Measurements from ENCODE around the gene SYTL1.

Gene SYTL1

GRCh38 chr1:27318136-27318535 is 23.7 kb upstream of the SYTL1 start:
- no peak for TF ChIP-seq CTCF (IDR thresholded peaks at IDR 0.05; ENCODE audit: insufficient read depth, low read depth, low read length, missing control alignments)
- no peak overlapping the region for H3K4me3 ChIP-seq (ENCODE audit: low read length)
- no peak for DNase-seq (ENCODE audit: low read depth)

DNA sequence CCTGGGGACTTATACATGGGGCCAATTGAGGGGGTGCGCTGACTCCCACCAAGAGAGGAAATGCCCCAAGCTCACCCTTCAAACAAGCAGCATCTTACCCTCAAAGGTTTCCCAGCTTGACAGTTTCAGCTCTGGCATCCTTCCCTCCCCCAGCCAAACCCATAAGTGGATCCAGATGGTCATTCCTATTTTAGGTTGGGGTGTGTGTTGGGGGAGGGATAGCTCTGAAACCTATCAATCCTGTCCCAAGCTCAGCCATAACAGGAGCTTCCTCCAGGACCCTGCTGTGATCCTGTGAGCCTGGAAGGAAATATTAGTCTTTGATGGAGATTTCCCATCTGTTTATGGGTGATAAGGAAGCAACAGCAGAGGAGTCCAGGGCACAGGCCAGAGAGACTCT is 23.2 kb upstream of the SYTL1 start:
- H3K4me3 ChIP-seq (ENCODE audit: low read length), result no peak overlapping the region
- no peak for TF ChIP-seq CTCF (IDR thresholded peaks at IDR 0.05; ENCODE audit: insufficient read depth, low read depth, low read length, missing control alignments)
- DNase-seq (ENCODE audit: low read depth), result no peak

DNA sequence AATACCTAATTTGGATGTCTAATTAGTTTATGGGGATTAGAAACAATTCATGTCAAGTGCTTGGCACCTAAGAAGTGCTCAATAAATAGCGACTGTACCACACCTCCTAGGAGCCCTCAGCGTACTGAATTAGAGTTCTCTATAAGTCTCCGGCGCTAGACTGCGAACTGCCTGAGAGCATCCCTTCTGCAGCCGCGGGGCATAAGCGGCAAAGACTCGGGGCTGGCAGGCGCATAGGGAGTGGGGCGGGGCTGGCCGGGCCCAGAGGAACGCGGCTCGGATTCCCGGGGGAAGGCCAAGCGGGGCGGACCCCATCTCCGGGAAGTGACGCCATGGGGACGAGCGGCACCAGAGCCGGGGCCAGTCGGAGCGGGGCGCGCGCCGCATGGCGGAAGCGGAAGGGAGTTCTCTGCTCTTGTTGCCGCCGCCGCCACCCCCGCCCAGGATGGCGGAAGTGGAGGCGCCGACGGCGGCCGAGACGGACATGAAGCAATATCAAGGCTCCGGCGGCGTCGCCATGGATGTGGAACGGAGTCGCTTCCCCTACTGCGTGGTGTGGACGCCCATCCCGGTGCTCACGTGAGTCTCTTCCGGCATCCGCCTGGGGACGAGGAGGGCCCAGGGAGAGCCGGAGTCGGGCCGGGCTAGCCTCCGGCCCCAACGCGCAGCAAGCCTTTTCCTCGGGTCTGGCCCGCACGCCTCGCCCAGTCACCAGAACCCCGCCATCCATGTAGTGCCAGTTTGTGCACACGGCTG is 19.8 kb upstream of the SYTL1 start, which contains the start of gene TMEM222:
TMEM222 (plus strand) TSS at position 351 of the 756 bp plus-strand sequence; CDS start at position 386, 35 bp downstream.
- TF ChIP-seq CTCF (IDR thresholded peaks at IDR 0.05; ENCODE audit: insufficient read depth, low read depth, low read length, missing control alignments), result no peak
- H3K4me3 ChIP-seq (ENCODE audit: low read length), result peak within 1 kb of the TSS; percentile 71
- peak; percentile 99 for DNase-seq (ENCODE audit: low read depth)

GRCh38 chr1:27322569-27323240 is 19.1 kb upstream of the SYTL1 start:
- peak overlapping the region; percentile 71 for H3K4me3 ChIP-seq (ENCODE audit: low read length)
- no peak for TF ChIP-seq CTCF (IDR thresholded peaks at IDR 0.05; ENCODE audit: insufficient read depth, low read depth, low read length, missing control alignments)
- DNase-seq (ENCODE audit: low read depth), result no peak

- no peak for TF ChIP-seq CTCF (IDR thresholded peaks at IDR 0.05; ENCODE audit: insufficient read depth, low read depth, low read length, missing control alignments)
- H3K4me3 ChIP-seq (ENCODE audit: low read length), result no peak overlapping the region
- DNase-seq (ENCODE audit: low read depth), result no peak
Observed at GRCh38 chr1:27325286-27325685, 16.5 kb upstream of the SYTL1 start.

- TF ChIP-seq CTCF (IDR thresholded peaks at IDR 0.05; ENCODE audit: insufficient read depth, low read depth, low read length, missing control alignments), result no peak
- H3K4me3 ChIP-seq (ENCODE audit: low read length), result no peak overlapping the region
- DNase-seq (ENCODE audit: low read depth), result no peak
Observed at GRCh38 chr1:27327964-27328363, 13.9 kb upstream of the SYTL1 start.

All from epithelial cell of esophagus (primary cell).